Coronary artery (tissue), 2 donors: Measurements from ENCODE around the gene CEP85L.

Experiments
- DNase-seq: peaks from one replicate; pipeline ENCODE4 v3.0.0-alpha.2; 2017; ENCODE audit warnings: low spot score
- H3K27ac ChIP-seq, 2 donors: fragments of 200-600 bp; sonication (generic); one replicate each; pipeline ENCODE4 v1.5.1; 2016 to 2019
- H3K4me3 ChIP-seq: fragments of 200-600 bp; sonication (generic); 2 replicates; pipeline ENCODE4 v1.5.1; 2016; ENCODE audit warnings: mild to moderate bottlenecking, moderate library complexity
- TF ChIP-seq, protein P1 (sequence below): fragments of 200-600 bp; sonication (generic); IDR thresholded peaks from one replicate; pipeline ENCODE4 v1.5.1; 2019; ENCODE audit warnings: antibody characterized with exemption

Gene CEP85L

GRCh38 chr6:118548613-118549012 is 102.8 kb downstream of the CEP85L start:
- Histone ChIP-seq H3K27ac (peak overlapping the region; percentile 76 to 78), H3K4me3 (peak overlapping the region; percentile 71)
- no peak for DNase-seq
- TF ChIP-seq, protein P1, sequence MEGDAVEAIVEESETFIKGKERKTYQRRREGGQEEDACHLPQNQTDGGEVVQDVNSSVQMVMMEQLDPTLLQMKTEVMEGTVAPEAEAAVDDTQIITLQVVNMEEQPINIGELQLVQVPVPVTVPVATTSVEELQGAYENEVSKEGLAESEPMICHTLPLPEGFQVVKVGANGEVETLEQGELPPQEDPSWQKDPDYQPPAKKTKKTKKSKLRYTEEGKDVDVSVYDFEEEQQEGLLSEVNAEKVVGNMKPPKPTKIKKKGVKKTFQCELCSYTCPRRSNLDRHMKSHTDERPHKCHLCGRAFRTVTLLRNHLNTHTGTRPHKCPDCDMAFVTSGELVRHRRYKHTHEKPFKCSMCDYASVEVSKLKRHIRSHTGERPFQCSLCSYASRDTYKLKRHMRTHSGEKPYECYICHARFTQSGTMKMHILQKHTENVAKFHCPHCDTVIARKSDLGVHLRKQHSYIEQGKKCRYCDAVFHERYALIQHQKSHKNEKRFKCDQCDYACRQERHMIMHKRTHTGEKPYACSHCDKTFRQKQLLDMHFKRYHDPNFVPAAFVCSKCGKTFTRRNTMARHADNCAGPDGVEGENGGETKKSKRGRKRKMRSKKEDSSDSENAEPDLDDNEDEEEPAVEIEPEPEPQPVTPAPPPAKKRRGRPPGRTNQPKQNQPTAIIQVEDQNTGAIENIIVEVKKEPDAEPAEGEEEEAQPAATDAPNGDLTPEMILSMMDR, result no peak

- TF ChIP-seq, protein P1, result no peak
- Histone ChIP-seq H3K27ac (peak within 1 kb of the TSS; percentile 76 to 81), H3K4me3 (peak within 1 kb of the TSS; percentile 71)
- no peak for DNase-seq
Measured at GRCh38 chr6:118548136-118548535, 103.3 kb downstream of the CEP85L start, which contains the start of gene PLN. TSS of gene PLN (plus strand) at chr6:118548296. CDS start at chr6:118558922, 10,626 bp downstream.

DNA sequence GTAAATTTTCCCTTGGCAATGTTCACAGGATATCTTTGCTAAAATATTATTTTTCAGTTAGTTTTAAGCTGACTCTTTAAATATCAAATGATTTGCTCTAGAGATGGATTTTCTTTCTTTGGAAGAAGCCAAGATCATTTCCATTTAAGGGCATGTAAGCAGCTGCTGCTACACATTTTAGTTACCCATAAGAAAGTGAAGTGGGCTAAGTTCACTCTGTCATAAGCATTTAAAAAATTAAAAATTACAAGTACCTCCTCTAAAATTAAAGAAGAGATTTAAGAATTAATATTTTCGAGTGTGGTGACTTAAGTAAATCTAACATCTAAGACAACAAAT is 104.5 kb downstream of the CEP85L start:
- peak overlapping the region; percentile 71 for H3K4me3 ChIP-seq
- no peak for DNase-seq
- peak overlapping the region; percentile 76 to 81 for H3K27ac ChIP-seq
- TF ChIP-seq, protein P1, result no peak

GRCh38 chr6:118546164-118546879 is 105.1 kb downstream of the CEP85L start:
- Histone ChIP-seq H3K4me3 (peak overlapping the region; percentile 71), H3K27ac (peak overlapping the region; percentile 76 to 81)
- TF ChIP-seq, protein P1, result no peak
- no peak for DNase-seq

DNA sequence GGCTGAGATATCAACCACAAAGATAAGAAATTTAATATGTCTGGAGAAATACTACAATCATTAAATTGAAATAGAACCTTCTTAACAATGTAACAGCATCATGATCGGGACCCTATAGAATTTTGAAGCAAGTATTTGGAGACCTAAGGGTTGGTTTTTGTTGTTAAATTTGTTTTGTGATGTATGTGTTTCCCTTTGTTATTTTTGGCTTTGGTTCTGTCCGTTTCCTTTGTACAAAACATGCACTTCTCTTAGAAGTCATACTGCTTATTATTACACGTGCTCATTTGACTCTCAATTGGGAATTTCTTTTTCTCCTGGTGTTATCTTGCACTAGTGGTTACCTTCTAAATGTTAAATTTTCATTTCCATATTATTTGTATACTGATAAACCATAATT is 107.3 kb downstream of the CEP85L start:
- DNase-seq, result no peak
- TF ChIP-seq, protein P1, result no peak
- H3K4me3 ChIP-seq, result no peak overlapping the region
- H3K27ac ChIP-seq, result peak overlapping the region in 1 of 2 donors; percentile 67

GRCh38 chr6:118542184-118542952 is 109.0 kb downstream of the CEP85L start:
- TF ChIP-seq, protein P1, result no peak
- Histone ChIP-seq H3K4me3 (no peak overlapping the region), H3K27ac (peak overlapping the region; percentile 26 to 45)
- no peak for DNase-seq
